IPS-NIHi11 (cell line): Measurements from ENCODE around the gene NPC1.

Source experiments
- DNase-seq: peaks from one replicate; pipeline ENCODE4 v3.0.0; 2012; ENCODE audit warnings: mixed read lengths, low spot score

NPC1 gene

GRCh38 chr18:23548275-23548674 lies 38.0 kb downstream of the NPC1 start:
- no peak for DNase-seq

GRCh38 chr18:23547846-23548245 lies 38.5 kb downstream of the NPC1 start:
- DNase-seq = no peak

- no peak for DNase-seq
Observed at GRCh38 chr18:23547306-23547705, 39.0 kb downstream of the NPC1 start.

GRCh38 chr18:23545247-23545789 lies 41.0 kb downstream of the NPC1 start:
- DNase-seq = no peak

- no peak for DNase-seq
Observed at GRCh38 chr18:23542461-23542860, 43.8 kb downstream of the NPC1 start.

GRCh38 chr18:23541349-23542093 lies 44.8 kb downstream of the NPC1 start:
- DNase-seq = no peak

- DNase-seq = no peak
Observed at GRCh38 chr18:23540867-23541266, 45.4 kb downstream of the NPC1 start.

GRCh38 chr18:23539911-23540525 lies 46.3 kb downstream of the NPC1 start:
- no peak for DNase-seq

GRCh38 chr18:23539296-23539695 lies 47.0 kb downstream of the NPC1 start:
- DNase-seq = no peak

GRCh38 chr18:23538870-23539269 lies 47.4 kb downstream of the NPC1 start:
- no peak for DNase-seq

- DNase-seq = no peak
Observed at GRCh38 chr18:23538001-23538400, 48.3 kb downstream of the NPC1 start.

- no peak for DNase-seq
Observed at GRCh38 chr18:23537274-23537673, 49.0 kb downstream of the NPC1 start.

GRCh38 chr18:23536204-23536603 lies 50.1 kb downstream of the NPC1 start:
- DNase-seq = no peak

- no peak for DNase-seq
Observed at GRCh38 chr18:23534276-23534675, 52.0 kb downstream of the NPC1 start.

GRCh38 chr18:23532848-23533247 lies 53.5 kb downstream of the NPC1 start:
- no peak for DNase-seq

GRCh38 chr18:23531912-23532311 lies 54.4 kb downstream of the NPC1 start:
- no peak for DNase-seq

- DNase-seq = no peak
Observed at GRCh38 chr18:23530195-23530594, 56.1 kb downstream of the NPC1 start.

GRCh38 chr18:23529604-23530003 lies 56.7 kb downstream of the NPC1 start:
- DNase-seq = no peak

GRCh38 chr18:23528580-23529472 lies 57.5 kb downstream of the NPC1 start:
- no peak for DNase-seq

GRCh38 chr18:23526501-23527063 lies 59.7 kb downstream of the NPC1 start:
- DNase-seq = no peak

GRCh38 chr18:23524213-23524707 lies 62.0 kb downstream of the NPC1 start:
- DNase-seq = no peak
